Stimulated activated CD4-positive, alpha-beta T cell treated with anti-CD3 and anti-CD28 coated beads, Interleukin-1b, Interleukin-23, amount 100 ng/mL, for 24 hours (primary cell): ENCODE measurements around the gene AP2B1.
"Not testable (repeated sequence)": the region's sequence is repeated elsewhere in the genome, so short reads cannot be mapped to it uniquely, and the experiment has no call there.

Source experiments
- DNase-seq, 4 experiments: peaks; one replicate each; pipeline ENCODE4 v3.0.0-alpha.2; 2020; ENCODE audit warnings: low read depth in 4 of 4, low spot score in 1 of 4

AP2B1 gene

GRCh38 chr17:35587074-35587961, at the start of gene AP2B1:
Gene AP2B1 (plus strand): TSS chr17:35587322. CDS start chr17:35594031, 6,709 bp downstream.
- DNase-seq = peak; percentile 85 to 97 (median 93)

- DNase-seq = no peak
Measured at GRCh38 chr17:35537601-35538141, 49.5 kb upstream of the AP2B1 start, which contains the start of gene SLFN12L. Gene SLFN12L (minus strand): TSS chr17:35537678. CDS start chr17:35522364, 15,314 bp downstream.

- DNase-seq = no peak
Measured at GRCh38 chr17:35539659-35540026, 47.5 kb upstream of the AP2B1 start.

GRCh38 chr17:35540589-35541404, 46.3 kb upstream of the AP2B1 start:
- DNase-seq = peak in 2 of 4 experiments; percentile 22 to 28

GRCh38 chr17:35541434-35541833, 45.7 kb upstream of the AP2B1 start:
- no peak for DNase-seq

GRCh38 chr17:35542990-35543389, 44.1 kb upstream of the AP2B1 start:
- DNase-seq = no peak

GRCh38 chr17:35543856-35544255, 43.3 kb upstream of the AP2B1 start:
- no peak for DNase-seq

- DNase-seq = no peak
Measured at GRCh38 chr17:35545150-35545549, 42.0 kb upstream of the AP2B1 start.

GRCh38 chr17:35546487-35546886, 40.6 kb upstream of the AP2B1 start:
- no peak for DNase-seq

- DNase-seq = no peak
Measured at GRCh38 chr17:35548208-35548810, 38.8 kb upstream of the AP2B1 start.

GRCh38 chr17:35548978-35549377, 38.1 kb upstream of the AP2B1 start:
- DNase-seq = no peak

GRCh38 chr17:35553310-35553709, 33.8 kb upstream of the AP2B1 start:
- DNase-seq = no peak

- DNase-seq = no peak
Measured at GRCh38 chr17:35554668-35555067, 32.5 kb upstream of the AP2B1 start.

- DNase-seq = no peak
Measured at GRCh38 chr17:35555691-35556090, 31.4 kb upstream of the AP2B1 start.

- DNase-seq = no peak
Measured at GRCh38 chr17:35557353-35557752, 29.8 kb upstream of the AP2B1 start.

- no peak for DNase-seq
Measured at GRCh38 chr17:35559495-35560210, 27.5 kb upstream of the AP2B1 start.

- DNase-seq = no peak
Measured at GRCh38 chr17:35560703-35561102, 26.4 kb upstream of the AP2B1 start, which contains the start of gene SLFN14. Gene SLFN14 (minus strand): TSS chr17:35560819. CDS start chr17:35558062, 2,757 bp downstream.

GRCh38 chr17:35563181-35563580, 23.9 kb upstream of the AP2B1 start:
- DNase-seq = not testable (repeated sequence)

GRCh38 chr17:35566968-35567367, 20.2 kb upstream of the AP2B1 start:
- DNase-seq = no peak

GRCh38 chr17:35568561-35568960, 18.6 kb upstream of the AP2B1 start:
- peak in 2 of 4 experiments; percentile 29 to 45 for DNase-seq
